ENCODE results near the gene MUC15.
"Not testable (repeated sequence)": the region's sequence is repeated elsewhere in the genome, so short reads cannot be mapped to it uniquely, and the experiment has no call there.

The MUC15 gene, protein sequence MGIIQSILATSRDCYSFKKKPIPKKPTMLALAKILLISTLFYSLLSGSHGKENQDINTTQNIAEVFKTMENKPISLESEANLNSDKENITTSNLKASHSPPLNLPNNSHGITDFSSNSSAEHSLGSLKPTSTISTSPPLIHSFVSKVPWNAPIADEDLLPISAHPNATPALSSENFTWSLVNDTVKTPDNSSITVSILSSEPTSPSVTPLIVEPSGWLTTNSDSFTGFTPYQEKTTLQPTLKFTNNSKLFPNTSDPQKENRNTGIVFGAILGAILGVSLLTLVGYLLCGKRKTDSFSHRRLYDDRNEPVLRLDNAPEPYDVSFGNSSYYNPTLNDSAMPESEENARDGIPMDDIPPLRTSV

DNA sequence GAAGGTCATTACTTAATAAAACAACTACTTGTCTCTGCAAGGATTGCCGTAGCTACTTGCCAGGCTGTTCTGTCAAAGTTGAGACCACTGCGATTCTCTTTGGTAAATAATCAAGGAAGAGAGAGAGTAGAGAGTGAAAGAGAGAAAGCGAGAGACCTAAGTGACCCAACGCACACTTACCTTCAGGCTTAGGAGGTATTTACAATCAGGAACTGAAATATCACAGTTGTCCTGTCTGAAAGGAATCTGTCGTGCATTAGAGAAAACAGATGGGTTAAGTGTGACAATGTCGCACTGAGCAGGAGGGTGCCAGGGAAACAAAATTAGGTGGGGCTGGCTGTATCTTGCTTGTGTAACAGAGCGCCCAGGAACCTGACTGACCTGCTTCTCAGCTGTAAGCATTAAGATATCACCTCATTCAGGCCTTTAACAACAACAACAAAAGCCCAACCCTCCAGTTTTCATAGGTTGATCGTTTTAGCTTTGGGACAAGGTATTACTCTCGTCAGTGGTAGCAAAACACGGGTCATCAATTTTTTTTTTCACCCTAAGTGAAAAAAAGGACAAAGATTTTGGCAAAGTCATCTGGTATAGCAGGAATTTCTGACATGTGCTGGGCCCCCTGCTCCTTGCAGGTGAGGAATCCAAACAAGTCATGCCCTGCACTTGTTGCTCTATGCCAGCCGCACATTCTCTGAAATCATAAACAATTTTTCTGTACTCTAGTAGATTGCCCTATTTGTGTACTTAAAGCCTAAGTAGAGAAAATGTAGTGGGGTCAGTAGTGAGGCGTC, at the start of gene MUC15:
Gene MUC15, minus strand, starts transcription at position 403 of the 794 bp plus-strand sequence. CDS start 5,169 bp downstream, outside the sequence.
- DNase-seq (ENCODE audit: low read depth in 3 of 3) = no peak

- DNase-seq (ENCODE audit: low read depth in 3 of 3) = no peak
Measured at GRCh38 chr11:26621132-26621531, 49.1 kb upstream of the MUC15 start.

DNA sequence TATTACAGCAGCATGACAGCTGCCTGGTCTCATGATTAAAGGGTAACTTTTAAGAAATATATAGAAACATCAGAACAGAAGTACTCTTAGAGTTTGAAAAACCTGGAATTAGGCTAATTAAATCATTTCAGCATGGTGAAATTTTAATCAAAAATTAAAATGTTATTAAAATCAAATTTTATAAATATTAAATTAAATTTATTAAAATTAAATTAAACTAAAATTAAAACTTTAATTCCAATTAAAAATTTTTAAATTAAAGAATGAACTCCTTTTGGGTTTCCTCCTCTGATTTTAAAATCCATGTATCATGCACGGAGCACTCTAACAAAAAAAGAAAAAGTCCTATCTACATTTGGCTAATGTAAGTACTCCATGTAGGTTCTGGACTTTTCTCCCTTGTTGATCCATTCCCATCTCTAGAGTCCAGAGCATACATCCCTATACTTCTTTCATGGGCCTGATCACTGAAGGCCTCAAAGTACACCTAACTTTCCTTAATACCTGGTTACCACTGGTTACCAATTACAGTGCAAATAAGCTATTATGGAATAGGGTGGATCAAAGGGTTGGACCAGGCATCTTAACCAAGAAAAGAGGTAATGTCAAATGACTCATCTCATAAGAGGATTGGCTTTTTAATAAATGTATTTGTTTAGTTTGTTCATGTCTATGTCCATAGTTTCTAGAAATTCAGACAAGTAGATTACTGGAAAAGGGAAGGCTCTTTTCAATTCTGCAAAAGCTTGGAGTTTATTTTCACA, 48.4 kb upstream of the MUC15 start:
- no peak for DNase-seq (ENCODE audit: low read depth in 3 of 3)

DNA sequence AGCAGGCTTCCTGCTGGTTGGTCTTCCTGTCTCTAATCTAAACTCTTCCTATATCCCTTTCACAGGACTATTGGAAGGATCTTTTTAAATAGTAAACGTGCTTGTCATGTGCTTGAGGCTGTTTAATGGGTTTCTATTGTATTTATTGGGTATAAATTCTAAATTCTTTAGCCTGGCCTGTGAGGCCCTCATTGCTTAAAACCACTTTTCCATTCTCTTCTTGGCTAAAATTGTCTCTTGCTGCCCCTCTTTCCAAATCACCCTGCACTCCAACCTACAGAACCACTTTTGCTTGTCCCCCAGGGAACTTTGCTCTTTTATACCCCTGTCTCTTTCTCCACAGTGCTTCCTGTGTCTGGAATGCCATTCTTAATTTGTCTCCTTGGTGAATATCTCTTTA, 46.4 kb upstream of the MUC15 start:
- no peak for DNase-seq (ENCODE audit: low read depth in 3 of 3)

DNA sequence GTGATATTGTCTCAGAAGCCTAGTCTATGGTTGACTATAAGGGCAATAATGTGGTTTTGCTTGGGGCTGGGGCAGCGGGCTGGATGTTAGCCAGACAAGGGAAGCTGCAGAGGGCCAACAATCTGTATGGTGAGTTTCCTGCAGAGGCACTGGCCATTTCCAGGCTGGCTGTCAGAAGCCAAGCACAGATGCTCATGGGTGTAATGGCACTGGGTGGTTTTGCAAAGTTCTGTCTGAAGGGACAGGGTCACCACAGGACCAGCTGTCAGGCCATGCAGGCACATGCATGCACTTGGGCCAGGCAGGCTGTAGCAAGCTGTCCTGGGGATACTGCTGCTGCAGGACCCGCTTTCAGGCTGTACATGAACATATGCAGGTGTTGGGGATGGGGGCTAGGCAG, 41.7 kb upstream of the MUC15 start:
- no peak for DNase-seq (ENCODE audit: low read depth in 3 of 3)

DNA sequence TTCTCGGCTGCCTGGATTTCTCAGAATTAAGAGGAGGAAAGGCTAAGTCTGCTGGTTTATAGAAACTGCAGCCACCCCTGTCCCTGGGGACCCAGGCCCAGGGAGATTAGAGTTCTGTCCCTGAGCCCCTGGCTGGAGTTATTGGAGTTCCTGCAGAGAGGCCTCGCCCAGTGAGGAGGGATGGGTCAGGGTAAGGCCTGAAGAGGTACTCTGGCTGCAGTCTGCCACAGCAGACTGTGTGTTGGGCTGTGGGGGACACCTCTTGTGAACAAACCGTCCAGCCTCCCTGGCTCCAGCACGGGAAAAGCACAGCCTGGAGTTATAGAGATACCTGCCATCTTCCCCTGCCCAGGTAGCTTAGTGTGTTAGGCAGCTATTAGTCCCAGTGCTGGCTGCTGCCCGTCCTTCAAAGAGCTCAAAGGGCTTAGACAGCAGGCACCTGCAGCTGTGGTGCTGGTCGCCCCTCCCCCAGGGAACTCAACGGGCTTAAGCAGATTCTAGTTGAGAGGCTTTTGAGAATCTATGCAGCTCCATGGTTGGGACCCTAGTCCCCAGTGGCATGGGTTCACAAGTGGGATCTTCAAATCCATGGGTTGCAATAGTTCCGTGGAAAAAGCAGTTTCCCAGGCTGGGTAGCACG, 36.6 kb upstream of the MUC15 start:
- DNase-seq (ENCODE audit: low read depth in 3 of 3) = no peak

GRCh38 chr11:26607725-26608506, 35.9 kb upstream of the MUC15 start:
- no peak for DNase-seq (ENCODE audit: low read depth in 3 of 3)

DNA sequence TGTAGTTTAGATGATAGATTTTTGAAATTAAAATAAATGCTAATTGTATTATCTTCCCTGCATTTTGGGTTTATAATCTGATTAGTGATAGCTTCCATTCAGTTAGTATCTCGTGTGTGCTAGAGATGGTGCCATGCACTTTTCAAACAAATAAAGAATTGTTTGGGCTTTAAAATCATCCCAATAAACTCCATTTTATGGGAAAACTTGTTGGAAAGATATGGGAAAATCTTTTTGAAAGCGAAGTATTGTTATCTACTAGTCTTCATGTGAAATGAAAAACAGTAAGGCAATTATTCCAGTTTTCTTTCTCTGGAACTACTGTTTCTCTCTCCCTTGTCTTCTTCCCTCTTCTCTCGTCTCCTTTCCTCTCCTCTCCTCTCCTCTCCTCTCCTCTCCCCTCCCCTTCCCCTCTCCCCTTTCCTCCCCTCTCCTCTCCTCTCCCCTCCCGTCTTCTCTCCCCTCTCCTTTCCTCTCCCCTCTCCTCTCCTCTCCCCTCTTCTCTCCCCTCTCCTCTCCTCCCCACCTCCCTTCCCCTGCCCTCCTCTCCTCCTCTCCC, 27.9 kb upstream of the MUC15 start:
- DNase-seq (ENCODE audit: low read depth in 3 of 3) = no peak

GRCh38 chr11:26599425-26599824, 27.4 kb upstream of the MUC15 start:
- DNase-seq (ENCODE audit: low read depth in 3 of 3) = no peak

DNA sequence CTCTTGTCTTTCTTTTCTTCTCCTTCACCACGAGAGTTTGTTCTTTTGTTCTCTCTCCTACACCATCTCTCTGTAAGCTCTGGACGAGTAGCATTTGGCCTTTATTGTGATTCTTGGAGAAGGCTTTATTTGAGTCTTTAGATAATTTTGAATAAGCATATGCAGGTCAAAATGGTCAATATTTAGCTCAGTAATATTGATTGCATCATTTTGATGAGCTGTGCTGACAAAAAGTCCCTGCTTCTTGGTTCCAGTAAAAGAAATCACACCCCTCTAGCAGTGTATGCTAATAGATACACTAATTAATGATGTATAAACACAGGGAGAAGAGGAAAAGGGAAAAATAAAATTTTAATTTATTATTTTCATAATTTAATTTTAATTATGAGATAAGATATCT, 25.8 kb upstream of the MUC15 start:
- no peak for DNase-seq (ENCODE audit: low read depth in 3 of 3)

DNA sequence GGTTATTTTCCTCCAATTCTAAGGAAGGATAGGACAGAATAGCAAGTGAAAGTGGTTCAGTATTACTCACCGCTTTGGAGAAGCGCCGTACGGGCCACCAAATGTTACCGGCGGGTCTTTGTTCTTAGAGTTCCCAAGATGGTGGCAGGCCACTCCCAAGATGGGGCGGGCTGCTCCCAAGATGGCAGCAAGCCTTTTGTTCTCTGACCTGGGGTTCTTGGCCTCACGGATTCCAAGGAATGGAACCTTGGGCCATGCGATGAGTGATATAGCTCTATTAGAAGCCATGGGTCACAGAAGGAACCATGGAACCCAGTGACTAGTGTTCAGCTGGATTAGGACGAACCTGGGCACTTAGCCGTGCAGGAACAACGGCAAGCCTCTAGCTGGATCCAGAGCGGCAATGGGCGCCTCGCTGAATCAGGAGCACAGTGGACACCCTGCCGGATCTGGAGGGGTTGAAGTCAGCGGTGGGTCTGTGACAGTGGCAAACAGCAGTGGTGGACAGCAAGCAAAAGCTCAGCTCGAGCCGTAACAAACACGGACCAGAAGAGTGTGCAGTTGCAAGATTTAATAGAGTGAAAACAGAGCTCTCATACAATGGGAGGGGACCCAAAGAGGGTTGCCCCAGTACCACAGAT, 25.1 kb upstream of the MUC15 start:
- DNase-seq (ENCODE audit: low read depth in 3 of 3) = not testable (repeated sequence)

GRCh38 chr11:26595207-26595865, 23.3 kb upstream of the MUC15 start:
- DNase-seq (ENCODE audit: low read depth in 3 of 3) = not testable (repeated sequence)

DNA sequence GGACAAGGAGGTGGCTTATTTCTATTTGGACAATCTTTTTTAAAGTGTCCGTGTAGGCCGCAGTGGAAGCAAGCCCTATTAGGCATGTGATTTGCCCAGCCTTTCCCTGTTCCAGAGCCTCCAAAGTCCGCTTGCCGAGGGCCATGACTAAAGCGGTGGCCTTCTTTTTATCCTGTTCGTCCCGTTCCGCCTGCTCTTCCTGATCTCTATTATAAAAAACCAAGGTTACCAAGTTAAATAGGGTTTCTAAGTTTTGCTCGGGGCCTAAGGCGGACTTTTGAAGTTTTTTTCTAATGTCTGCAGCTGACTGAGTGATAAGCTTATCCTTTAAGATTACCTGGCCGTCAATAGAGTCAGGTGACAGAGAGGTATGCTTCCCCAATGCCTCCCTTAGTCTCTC, 21.6 kb upstream of the MUC15 start:
- DNase-seq (ENCODE audit: low read depth in 3 of 3) = no peak

DNA sequence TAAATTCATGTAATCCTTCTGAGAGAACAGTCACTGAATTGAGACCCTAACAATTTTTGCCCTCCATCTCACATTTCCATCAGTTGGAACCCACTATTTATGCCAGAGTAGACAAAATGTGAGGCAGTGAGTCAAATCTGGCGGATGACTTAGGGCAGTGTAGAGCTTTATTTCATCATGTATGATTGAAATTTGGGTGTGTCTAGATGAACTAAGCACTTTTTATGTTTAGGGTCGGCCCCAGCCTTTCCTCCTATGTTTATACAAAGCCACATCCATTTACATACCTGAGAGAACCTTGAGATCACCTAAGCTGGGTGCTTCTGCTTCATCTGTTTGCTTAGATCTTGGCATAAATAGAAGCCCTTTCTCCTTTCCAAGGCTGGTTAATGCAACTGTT, 15.0 kb upstream of the MUC15 start:
- no peak for DNase-seq (ENCODE audit: low read depth in 3 of 3)

DNA sequence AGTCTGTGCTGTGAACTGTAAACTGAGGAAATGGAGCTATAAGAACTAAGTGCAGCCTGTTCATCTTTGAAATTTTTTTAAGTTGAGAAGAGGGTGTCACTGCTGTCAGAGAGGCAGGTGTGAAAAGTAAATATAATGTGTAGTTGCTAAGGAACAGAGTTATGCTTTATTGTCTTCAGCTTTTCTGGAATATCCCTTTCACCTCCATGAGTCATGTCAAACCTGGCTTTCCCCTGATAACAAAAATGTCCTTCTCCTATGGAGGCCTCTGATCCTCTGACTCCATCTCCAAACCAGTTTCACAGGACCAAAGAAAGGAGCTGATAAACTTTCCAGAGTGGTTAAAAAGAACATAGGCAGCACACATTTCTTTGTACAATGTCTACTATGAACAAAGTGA, 12.8 kb upstream of the MUC15 start:
- no peak for DNase-seq (ENCODE audit: low read depth in 3 of 3)

- DNase-seq (ENCODE audit: low read depth in 3 of 3) = no peak
Measured at GRCh38 chr11:26583550-26583949, 11.5 kb upstream of the MUC15 start.

DNA sequence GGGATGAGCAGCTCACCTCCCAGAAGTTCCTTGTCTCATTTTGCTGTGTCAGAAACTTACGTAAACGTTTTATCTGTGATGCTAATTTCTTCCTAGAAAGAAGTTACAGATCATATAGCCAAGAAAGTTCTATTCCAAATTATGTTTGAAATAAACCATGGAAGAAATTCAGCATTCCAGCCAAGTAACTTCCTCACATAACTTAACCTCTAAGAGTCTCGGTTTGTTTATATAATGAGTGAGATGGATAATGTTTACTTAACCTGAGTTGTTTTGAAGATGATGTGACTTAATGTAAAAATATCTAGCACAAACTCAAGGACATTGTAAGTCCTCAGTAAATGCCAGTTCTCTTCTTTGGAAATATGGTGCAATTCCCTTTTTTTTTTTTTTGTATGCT, 8.9 kb upstream of the MUC15 start:
- DNase-seq (ENCODE audit: low read depth in 3 of 3) = no peak

GRCh38 chr11:26579683-26580082, 7.6 kb upstream of the MUC15 start:
- no peak for DNase-seq (ENCODE audit: low read depth in 3 of 3)

- DNase-seq (ENCODE audit: low read depth in 3 of 3) = no peak
Measured at GRCh38 chr11:26578998-26579661, 7.1 kb upstream of the MUC15 start.
